GM19395 (cell line): ENCODE measurements around the gene MTX3.

Source experiments
- ATAC-seq: cut with Tn5 transposase; IDR thresholded peaks from one replicate; pipeline ENCODE4 v1.9.1; 2021; ENCODE audit warnings: mild to moderate bottlenecking, moderate library complexity; ENCODE audit not compliant: unreplicated experiment

MTX3 gene

DNA sequence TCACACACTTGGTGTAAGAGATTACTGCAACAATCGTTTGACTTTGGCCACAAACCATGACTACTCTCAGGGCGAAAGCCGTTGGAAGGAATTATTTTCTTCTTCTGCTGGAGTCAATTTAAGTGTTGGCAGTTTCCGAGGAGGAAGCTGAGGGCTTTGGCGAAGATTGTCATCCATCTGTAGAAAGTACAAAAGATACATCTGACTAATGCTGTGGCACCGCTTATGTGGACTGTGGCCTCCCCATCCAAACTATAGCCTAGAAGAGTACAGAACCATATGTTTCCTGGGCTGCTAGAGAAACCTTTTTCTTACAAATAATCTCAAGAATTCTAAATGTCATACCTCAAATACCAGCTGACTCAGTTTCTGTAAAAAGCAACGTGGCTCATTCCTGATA lies 7.4 kb downstream of the MTX3 start:
- no peak for ATAC-seq

DNA sequence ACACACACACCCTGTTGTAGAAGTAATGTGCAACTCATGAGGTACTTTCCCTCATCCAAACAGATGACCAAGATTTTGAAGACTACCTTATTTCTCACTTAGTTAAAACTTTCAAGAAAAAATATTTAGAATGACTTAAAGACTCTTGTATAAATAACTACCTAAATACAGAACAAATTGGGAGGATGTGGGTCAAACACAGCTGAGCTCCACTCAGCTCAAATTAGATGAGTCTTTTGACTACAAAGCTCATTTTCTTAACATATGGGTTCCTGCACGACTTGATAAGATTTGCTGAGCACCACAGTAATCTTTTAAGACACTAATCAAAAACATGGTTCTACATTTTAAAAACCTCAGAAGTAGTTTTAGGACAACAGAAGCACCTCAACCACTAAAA lies 8.9 kb downstream of the MTX3 start:
- ATAC-seq: no peak

DNA sequence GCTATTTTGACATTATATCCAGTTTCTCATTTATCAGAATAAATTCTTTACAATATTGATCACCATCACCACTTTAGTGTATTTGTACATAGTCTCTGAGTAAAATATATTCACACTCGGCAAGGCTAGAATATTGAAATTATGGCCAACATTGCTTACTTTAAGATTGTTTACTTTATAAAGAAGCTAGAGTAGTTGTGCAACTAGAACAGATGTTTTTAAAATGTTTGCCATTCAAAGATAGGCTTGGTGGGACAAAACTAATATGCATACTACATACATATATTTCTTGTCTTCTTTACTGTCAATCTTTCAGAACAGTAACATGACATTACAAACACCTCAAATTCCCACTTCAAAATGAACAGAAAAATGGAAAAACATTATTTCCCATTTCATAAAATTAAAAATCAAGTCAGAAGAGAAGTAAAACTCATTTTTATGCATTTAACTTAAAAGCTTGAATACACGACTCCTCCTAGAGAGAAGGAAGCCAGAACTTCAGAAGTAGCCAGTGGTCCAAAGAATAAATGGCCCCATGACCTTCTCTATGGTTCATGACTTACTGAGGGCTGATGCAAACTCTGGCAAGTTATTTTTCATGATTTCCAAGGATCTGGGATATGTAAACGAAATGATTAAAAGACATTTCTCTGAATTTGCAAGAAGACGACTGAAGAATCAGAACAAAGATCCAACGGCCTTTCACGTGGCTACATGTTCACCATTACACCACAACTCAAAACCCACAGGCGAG lies 14.1 kb downstream of the MTX3 start:
- ATAC-seq: no peak

DNA sequence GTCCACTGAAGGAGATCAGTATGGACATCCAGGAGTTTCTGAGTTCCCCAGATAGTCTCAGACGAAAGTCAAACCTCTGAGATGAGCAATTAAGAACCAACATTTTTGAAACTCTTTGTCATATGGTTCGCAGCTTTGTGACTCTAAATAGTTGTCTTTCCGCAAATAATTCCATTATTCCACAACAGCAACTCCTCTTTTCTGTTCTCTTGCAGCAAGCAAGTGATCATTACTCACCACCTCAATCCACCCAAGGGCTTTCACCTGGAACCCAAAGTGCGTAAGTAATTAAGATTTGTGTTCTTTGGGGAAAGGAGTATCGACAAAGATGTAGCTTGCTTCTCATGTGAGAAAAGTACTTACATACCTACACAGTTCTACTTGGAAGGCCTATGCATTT lies 15.6 kb downstream of the MTX3 start:
- no peak for ATAC-seq

DNA sequence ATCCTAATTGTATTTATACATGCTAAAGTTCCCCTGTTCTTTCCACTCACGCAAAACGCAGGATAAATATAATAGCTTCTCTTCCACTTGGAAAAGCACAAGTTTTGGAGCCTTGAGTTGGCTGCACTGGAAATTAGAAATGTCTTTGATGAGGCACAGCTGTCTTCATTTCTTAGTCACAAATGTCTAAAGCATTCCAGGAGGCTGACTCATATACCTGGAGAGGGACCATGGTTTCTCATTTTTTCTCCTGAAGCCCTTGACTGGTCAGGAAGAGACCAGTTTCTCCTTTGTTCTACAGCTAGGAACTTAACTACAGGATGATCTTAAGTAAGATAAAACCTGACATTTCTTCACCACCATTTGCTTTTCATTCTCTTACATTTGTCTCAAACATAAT lies 16.2 kb downstream of the MTX3 start:
- ATAC-seq: no peak

DNA sequence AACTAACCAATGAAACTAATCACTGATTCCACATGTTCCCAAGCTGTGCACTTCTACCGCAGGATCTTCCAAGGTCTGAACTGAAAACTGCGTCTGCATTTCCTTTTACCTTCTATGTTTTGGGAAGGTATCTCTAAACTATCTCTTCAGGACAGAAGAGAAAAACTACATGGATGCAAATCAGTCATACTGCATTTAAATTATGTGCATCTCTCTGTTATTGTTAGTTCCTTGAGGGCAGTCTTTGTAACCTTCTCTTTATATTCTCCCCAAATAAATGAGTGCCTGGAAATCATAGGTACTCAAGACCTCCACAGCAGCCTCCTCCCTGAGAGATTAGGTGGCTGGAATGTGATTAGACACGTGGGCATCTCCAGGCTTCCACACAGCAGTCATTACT lies 17.1 kb downstream of the MTX3 start:
- no peak for ATAC-seq

DNA sequence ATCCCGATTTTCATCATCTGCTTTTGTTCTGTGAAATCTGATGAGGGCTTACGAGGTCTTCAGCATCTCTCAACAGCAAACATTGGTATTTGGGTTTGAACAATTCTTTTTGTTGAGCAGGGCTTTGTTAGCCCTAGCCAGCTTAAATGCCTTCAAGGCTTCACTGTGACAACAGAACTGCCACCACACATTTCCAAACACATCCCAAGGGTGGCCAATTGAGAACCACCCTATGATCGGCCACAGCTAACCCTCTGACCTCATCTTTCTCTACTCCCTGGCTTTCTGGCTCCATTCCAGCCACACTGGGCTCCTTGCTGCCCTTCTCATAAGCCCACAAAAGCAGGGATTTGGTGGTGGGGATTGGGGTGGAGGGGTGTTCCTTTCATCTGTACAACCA lies 17.6 kb downstream of the MTX3 start:
- ATAC-seq: no peak

DNA sequence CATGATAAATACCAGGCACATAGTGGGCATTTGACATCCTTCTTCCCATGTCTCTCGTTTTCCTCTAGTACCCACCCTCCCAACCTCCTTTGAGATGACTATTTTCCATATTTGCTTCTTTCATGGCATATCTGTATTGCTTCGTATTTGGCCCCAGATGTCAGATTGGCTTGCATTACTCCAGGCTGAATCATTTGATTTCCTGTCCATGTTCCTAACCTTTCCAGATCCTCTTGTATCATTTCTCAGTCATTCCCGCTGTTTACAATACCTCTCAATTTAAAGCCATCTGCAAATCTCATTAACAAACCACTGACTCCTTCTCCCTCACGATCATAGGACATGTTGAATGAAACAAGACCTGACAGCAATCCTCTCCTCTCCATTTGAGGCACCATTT lies 19.9 kb downstream of the MTX3 start:
- ATAC-seq: no peak

DNA sequence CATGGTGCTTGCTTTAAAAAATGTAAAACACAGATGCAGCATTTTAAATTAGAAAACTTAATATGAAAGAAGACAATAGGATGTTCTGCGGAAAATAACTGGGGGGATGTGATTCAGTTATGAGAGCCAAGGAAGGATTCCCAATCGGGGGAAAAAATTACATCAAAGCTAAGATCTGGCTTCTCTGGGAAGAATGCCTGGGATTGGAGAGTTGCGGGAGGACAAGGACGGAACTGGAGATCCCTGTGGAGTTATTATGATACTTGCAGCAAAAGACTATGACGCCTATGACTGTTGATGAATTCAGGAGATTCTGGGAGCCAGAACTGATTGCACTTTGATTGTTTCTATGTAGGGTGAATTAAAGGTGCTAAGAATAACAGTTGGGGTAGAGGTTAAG lies 24.6 kb downstream of the MTX3 start:
- ATAC-seq: no peak

DNA sequence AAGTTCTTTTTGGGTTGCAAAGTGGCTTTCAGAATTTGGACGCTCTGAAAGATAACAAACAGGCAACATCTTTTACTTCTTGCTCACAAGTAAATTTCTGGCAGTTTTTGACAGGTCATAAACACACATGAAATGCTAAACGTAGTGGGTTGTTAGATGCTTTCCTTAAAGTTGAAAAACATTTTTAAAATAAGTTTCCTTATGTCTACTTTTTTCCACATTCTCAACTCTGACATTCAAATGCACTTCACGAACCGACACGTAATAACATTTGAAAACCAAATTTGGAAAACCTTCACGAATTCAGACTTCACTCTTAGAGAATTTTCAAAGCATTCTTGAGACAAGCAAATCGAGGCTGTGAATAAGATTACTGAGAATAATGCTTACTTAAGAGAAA lies 26.9 kb downstream of the MTX3 start:
- ATAC-seq: no peak

DNA sequence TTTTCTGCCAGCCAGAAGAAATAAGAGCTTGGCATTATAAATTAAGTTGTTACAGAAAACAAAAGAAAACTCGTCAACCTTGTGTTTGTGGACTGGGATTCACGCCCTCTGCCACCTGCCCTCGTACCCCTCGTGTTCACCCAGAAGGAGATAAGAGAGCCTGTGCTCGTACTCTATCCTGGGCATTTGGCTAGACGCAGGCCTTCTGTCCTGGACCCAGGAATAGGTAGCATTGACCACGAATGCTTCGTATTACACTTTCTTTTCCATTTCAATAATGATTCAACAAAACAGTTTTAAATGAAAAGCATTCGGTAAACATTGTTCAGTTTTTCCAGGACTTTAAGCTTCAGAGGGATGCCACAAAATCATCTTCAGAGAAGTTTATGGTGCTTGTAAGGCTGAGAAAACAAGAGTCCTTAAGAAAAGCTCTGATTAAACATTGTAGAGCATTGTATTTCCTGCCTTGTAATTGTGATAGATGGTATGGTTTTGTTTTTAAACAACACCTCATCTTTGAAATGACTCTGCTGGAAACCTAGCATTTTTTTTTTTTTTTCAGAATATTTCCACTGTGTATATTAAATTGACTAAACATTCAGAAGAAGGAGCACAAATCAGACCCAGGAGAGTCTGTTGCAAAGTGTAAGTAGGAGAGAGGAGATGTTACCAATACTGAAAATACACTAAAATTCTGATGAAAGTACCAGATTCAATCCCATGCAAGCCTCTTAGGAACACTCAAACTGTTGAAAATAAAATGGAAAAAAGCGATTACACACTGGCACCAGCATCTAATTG lies 27.6 kb downstream of the MTX3 start:
- ATAC-seq: no peak

DNA sequence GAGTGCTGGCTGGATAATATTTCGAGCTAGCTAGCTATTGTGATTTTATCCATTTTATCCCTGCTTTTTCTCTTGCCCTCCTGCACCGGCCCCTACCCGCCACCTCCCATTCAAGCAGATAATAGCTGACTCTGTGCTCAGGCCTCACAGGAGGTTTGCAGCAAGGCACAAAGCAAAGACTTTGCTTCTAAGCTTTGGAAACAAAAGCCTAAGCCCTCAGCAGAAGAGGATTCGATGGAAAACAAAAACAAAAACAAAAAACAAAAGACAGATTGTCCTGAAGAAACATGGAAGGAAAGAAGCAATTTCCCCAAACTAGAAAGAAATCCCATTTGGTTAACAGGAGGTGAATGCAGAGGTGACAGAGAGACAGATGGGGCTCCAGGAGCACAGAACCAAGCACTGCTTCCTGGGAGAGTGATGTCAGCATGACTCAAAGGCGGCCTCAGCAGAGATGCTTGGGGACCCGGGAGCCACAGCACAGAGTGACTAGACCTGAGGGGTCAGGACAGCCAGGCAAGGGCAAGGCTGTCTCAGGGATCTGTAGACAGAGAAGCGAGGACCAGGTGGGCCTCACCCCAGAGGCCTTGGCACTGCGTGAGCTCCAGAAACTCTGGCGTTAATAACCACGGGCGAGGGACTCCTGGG lies 28.4 kb downstream of the MTX3 start:
- ATAC-seq: no peak

DNA sequence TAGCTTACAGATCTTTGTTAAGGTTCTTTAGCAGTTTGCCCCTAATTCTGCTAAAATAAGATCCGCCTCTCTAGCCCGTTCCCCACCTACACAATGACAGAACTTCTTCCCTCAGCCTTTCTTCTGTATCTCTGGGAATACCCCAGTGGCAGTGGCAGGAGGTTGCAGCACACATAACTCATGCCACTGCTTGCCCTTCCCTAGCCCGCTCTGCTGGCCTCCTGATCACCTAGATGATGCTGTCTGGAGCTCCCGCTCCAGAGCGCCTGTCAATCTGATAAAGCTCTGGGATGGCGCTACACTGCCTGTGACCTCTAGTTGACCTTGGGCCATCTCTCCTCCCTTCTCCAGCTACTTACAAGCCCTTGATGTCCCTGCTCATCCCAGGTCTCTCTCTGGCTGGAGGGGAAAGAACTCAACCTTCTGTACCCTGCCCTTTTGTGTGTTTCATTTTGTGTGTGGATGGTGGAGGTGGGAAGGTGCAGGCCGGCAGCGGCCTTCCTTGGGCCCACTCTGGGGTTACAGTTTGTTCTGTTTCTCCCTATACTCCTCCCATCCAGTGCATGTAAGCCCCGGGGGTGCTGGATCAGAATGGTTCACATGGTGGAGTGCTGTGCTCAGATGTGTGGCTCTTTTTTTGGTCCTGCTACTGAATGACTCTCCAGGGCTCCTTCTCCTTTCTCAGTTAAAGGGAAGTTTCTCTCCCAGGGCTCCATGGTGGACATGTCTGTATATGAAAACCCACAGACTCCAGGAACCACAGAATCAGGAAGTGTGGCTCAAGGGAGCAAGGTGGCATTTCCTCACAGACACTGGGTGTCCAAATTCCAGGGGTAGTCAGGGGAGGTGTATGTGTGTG lies 29.1 kb downstream of the MTX3 start:
- no peak for ATAC-seq

DNA sequence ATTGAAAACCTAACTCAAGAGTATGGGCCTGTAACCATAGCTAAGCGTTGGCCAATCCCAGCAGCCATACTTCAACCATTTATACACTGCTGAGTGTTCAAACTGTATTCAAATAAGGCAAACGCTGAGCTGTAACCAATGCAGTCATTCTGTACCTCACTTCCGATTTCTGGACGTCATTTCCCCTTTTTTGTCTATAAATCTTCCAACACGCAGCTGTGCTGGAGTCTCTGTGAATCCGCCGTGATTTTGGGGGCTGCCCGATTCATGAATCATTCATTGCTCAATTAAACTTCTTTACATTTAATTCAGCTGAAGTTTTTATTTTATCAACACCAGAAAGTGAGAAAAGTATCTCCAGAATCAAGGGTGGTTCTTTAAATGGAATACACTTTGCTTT lies 31.7 kb downstream of the MTX3 start:
- no peak for ATAC-seq

DNA sequence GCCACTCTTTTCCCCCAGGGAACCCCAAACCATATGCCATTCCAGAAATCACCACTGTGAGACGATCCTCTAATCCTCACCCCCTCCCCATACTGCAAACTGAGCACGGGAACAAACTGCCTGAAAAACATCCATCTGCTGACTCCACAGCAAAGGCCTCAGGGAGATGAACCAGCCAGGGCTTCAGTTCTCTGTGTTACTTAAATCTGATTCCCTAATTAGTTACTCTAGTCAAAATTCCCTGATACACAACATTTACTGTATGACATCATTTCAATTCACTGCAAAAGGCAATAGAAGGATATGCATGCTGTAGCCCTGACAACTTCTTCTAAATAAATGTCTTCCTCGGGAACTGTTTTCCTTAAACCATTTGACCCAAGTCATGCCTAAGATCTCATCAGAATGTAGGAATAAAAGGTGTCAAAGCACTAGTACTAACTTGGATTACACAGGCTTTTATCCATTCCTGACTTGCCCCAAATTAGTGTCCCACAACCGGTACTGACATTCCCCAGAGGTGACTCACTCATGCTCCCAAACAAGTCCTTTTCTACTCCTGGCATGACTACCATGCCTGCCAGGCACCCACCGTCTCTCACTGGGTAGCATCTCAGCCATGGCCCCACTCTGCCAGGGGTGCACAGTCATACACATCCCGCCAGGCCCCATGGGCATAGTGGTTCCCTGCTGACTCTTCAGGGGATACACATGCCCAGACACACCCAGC lies 35.0 kb downstream of the MTX3 start:
- no peak for ATAC-seq

DNA sequence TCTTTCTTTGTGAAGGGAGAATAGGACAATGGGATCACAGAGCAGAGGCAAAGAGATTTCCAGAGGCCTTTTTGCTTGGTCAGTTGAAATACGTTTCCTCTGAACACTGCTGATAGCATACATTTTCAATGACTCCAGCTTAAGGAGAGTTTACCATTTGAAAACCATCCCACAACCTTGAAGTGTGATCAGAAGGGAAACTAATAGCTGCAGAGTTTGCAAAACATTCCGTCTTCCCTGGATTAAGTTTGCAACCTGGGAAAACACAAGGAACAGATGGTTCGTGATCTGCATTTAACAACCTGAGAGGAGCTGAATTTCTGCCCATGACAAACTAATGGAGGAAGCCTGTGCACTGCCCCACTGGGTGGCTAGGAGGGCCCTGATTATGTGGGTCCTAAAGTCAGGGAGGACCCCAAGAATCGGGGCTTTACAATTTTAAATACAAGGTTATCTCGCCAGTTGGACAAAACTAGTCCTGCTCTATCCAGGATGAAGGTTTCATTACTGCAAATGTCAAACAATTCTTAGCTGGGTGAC lies 35.6 kb downstream of the MTX3 start:
- no peak for ATAC-seq

DNA sequence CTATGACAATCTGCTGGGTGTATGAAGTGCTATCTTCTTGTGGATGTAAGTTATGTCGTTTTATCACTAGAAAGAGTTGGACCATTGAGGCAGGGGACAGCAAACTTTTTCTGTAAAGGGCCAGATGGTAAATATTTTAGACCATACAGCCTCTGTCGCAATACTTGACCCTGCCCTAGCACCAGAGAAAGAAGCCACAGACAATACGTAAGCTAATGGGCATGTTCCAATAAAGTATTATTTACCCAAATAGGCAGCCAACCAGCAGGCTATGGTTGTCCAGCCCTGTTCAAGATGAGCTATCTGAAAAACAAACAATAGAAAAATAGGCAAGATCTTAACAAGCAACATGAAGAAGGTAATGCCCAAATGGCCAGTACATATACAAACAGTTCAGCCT lies 36.4 kb downstream of the MTX3 start:
- no peak for ATAC-seq

DNA sequence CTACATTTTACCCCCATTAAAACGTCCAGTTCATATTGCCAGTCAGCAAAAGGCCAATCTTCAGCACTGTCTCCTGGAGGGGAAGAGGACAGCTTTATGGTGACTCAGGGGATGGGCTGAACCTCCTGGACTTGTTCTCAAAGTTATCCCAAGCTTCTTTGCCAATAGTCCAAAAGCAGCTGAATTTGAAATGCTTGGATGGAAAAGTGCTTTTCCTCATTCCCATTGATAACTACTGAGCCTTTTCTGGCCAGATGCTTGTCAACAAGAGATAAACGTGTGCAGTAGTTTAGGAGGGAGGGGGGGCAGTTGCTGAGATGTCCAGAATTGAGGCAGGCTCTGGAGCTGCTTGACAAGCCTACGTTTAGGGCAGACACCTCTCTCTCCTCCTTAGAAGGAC lies 43.5 kb downstream of the MTX3 start:
- no peak for ATAC-seq

DNA sequence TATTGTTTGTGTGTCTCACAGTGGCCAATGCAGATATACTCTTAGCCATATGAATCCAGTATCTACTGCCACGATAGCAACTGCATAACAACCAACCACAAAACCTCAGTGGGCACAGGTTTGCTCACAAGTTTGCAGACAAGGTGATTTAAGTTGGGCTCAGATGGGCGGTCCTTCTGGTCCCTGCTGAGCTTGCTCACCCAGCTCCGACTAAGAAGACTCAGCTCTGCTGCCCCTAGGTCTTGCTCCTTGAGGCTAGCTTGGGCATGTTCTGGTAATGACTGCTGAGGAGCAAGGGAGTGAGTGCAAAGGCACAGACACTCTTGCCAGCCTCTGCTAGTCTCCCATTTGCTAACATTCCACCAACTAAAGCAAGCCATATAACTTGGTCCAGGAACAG lies 52.6 kb downstream of the MTX3 start:
- ATAC-seq: no peak

DNA sequence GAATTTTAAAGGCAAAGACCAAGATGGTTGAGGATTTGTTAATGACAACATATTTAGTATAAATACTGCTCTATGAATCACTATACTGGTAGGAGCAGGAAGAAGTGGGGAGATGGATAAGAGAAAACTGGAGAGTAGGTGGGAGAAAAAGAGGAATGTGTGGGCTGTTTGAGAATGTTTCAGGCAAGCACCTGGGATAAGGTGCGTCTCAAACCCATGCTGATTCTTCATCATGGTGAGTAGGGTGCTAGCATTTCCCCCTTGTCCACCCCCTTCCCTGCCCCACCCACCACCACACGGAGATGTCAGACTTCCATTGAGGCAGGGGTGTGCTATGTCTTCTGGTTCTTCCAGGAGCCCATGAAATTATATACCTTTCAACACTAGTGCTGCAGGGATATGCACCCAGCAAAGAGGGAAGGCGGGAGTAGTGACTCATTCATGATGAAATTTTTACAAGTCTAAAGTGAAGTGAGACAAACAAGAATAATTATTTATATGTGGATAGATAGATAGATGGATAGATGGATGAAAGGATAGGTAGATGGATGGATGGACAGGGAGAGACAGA lies 54.3 kb downstream of the MTX3 start:
- ATAC-seq: no peak
